Karpas-422 (cell line): Measurements from ENCODE around the gene INPP4A. TPM values are rescaled to one million over a fixed set of nuclear protein-coding genes. Genes with fewer than 3 reads are reported as not detected.

Experiments
- DNase-seq: peaks from one replicate; pipeline ENCODE4 v3.0.0-alpha.2; 2015
- H2AFZ ChIP-seq: fragments of 200-600 bp; sonication (generic); 2 replicates; pipeline ENCODE4 v1.6.1; 2014; ENCODE audit warnings: antibody characterized with exemption, low read length, mixed read lengths
- H3K27ac ChIP-seq: fragments of 200-600 bp; sonication (generic); 2 replicates; pipeline ENCODE4 v1.5.1; 2014; ENCODE audit warnings: mild to moderate bottlenecking, low read length, moderate library complexity
- H3K27me3 ChIP-seq: fragments of 200-600 bp; sonication (generic); 2 replicates; pipeline ENCODE4 v1.6.1; 2014; ENCODE audit warnings: low read length, mixed read lengths
- H3K36me3 ChIP-seq: fragments of 200-600 bp; sonication (generic); 2 replicates; pipeline ENCODE4 v1.6.1; 2014; ENCODE audit warnings: low read length, mixed read lengths; ENCODE audit not compliant: insufficient read depth
- H3K4me1 ChIP-seq: fragments of 200-600 bp; sonication (generic); 2 replicates; pipeline ENCODE4 v1.6.1; 2014; ENCODE audit warnings: mild to moderate bottlenecking, low read length, mixed read lengths
- H3K4me2 ChIP-seq: fragments of 200-600 bp; sonication (generic); 2 replicates; pipeline ENCODE4 v1.6.1; 2014; ENCODE audit warnings: low read length, low read depth, mild to moderate bottlenecking; ENCODE audit not compliant: poor library complexity, severe bottlenecking
- H3K4me3 ChIP-seq: fragments of 200-600 bp; sonication (generic); 2 replicates; pipeline ENCODE4 v1.5.1; 2014; ENCODE audit warnings: mild to moderate bottlenecking, antibody characterized with exemption, low read length, mixed read lengths
- H3K79me2 ChIP-seq: fragments of 200-600 bp; sonication (generic); 2 replicates; pipeline ENCODE4 v1.6.1; 2014; ENCODE audit warnings: mild to moderate bottlenecking, low read length, mixed read lengths
- H3K9ac ChIP-seq: fragments of 200-600 bp; sonication (generic); 2 replicates; pipeline ENCODE4 v1.6.0; 2014; ENCODE audit warnings: low read length
- H3K9me2 ChIP-seq: fragments of 200-600 bp; sonication (generic), shearing (Covaris generic); replicated peaks from 2 replicates; pipeline ENCODE4 v1.6.0; 2014; ENCODE audit warnings: mild to moderate bottlenecking, low read length, moderate library complexity; ENCODE audit not compliant: insufficient read depth
- H3K9me3 ChIP-seq: fragments of 300-700, 200-600 bp; sonication (generic); 2 replicates; pipeline ENCODE4 v1.6.1; 2014; ENCODE audit warnings: low read length, mixed read lengths
- H4K20me1 ChIP-seq: fragments of 200-600 bp; sonication (generic); 2 replicates; pipeline ENCODE4 v1.6.1; 2014; ENCODE audit warnings: mild to moderate bottlenecking, antibody characterized with exemption, low read length, low read depth; ENCODE audit not compliant: insufficient read depth
- total RNA-seq: library from RNA; depleted of rRNA; stranded (reverse); fragments of >200 nt; shearing (Covaris generic); gene quantifications from 2 replicates; pipeline ENCODE4 v1.2.3, GENCODE V29; 2014; ENCODE audit warnings: low replicate concordance

Gene INPP4A
- total RNA-seq, 1 experiment from 2014 or later = 5.3 TPM

DNA sequence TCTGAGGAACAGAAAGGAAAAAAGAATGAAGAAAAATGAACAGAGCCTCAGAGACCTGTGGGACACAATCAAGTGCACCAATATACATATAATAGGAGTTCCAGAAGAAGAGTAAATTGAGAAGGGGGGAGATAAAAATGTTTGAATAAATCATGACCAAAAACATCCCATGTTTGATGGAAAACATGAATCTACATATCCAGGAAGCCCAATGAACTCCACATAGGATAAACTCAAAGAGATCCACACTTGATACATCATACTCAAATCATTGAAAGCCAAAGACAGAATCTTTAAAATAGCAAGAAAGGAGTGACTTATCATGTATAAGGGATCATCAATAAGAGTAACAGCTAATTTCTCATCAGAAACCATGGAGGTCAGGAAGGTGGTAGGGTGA is 83.7 kb downstream of the INPP4A start:
- H3K4me3 ChIP-seq = no peak overlapping the region
- no peak overlapping the region for H3K9ac ChIP-seq
- H3K79me2 ChIP-seq = no peaks in the 10 kb centered on the region
- H3K9me3 ChIP-seq = no peaks in the 10 kb centered on the region
- H3K27ac ChIP-seq = no peak overlapping the region
- H4K20me1 ChIP-seq = no peaks in the 10 kb centered on the region
- H3K36me3 ChIP-seq = no peaks in the 10 kb centered on the region
- no peaks in the 10 kb centered on the region for H3K9me2 ChIP-seq
- no peak overlapping the region for H3K4me2 ChIP-seq
- no peaks in the 10 kb centered on the region for H3K27me3 ChIP-seq
- no peak overlapping the region for H2AFZ ChIP-seq
- no peaks in the 10 kb centered on the region for H3K4me1 ChIP-seq
- DNase-seq = no peak

DNA sequence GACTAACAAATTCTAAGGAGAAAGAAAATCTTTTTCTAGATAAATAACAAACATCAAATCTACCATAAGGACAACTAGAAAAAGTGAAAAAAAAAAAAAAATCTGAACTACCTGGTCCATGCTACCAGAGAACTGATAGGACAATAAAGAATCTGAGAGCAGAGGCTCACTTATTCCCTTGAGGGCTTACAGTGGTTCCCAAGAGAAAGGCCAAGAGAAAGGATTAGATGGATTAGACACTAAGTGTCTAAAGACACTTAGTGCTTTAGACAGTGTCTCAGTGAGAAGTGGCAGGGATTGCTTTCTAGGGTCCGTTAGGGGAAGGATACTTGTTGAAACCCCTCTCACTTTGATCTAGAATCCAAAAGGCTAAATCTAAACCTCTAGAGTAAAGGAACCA is 85.5 kb downstream of the INPP4A start:
- Histone ChIP-seq H3K36me3 (no peaks in the 10 kb centered on the region), H3K4me3 (no peak overlapping the region), H3K9me3 (no peaks in the 10 kb centered on the region), H3K4me1 (no peaks in the 10 kb centered on the region), H3K27ac (no peak overlapping the region), H2AFZ (no peak overlapping the region), H3K27me3 (no peaks in the 10 kb centered on the region), H3K79me2 (no peaks in the 10 kb centered on the region), H3K4me2 (no peak overlapping the region), H3K9me2 (no peaks in the 10 kb centered on the region), H4K20me1 (0 out of 2 replicates have a peak, but pooled peaks cover 3% of the 10 kb centered on the region), H3K9ac (no peak overlapping the region)
- no peak for DNase-seq

DNA sequence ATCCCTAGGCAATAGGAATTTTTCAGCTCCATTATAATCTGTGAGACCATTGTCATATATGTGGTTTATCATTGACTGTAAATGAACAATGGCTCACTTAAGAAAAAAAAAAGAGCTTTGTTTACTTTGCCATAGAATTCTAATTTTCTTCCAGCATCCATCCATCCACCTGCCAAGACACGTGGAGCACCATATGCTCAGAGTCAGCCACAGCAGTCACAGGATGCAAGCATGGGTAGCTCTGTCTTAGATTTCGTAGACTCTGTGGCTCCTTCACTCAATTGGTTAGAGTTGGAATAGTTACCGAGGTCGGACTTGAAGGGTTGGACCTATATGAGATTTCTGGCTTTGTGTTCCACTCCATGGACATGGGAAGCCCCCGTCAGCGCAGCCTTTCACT is 88.1 kb downstream of the INPP4A start:
- Histone ChIP-seq H3K36me3 (no peaks in the 10 kb centered on the region), H3K27me3 (no peaks in the 10 kb centered on the region), H3K27ac (no peak overlapping the region), H3K4me2 (no peak overlapping the region), H3K9me3 (no peaks in the 10 kb centered on the region), H3K4me3 (no peak overlapping the region), H3K79me2 (no peaks in the 10 kb centered on the region), H3K9me2 (no peaks in the 10 kb centered on the region), H3K4me1 (no peaks in the 10 kb centered on the region), H4K20me1 (0 out of 2 replicates have a peak, but pooled peaks cover 3% of the 10 kb centered on the region), H2AFZ (no peak overlapping the region), H3K9ac (no peak overlapping the region)
- DNase-seq = no peak

DNA sequence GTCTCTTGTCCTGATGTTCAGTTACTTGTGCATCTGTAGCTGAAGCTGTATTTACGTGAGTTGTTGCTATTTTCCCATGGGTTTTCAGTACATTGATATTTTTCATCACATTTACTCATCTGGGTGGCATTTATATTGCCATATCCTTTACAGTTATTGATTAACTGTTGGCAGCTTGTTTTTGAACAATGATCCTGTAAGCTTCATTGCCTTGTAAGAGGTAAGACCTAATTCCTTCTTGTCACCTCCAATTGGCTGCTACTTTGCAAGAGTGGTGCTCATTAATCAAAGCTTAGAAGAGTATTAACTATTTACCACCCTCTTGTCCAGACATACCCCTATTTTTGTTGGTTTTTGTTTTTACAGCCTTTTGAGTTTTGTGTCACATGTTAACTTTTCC is 88.9 kb downstream of the INPP4A start:
- H2AFZ ChIP-seq = no peak overlapping the region
- no peaks in the 10 kb centered on the region for H3K9me3 ChIP-seq
- no peak overlapping the region for H3K9ac ChIP-seq
- H3K27me3 ChIP-seq = no peaks in the 10 kb centered on the region
- DNase-seq = no peak
- H4K20me1 ChIP-seq = 0 out of 2 replicates have a peak, but pooled peaks cover 3% of the 10 kb centered on the region
- no peaks in the 10 kb centered on the region for H3K4me1 ChIP-seq
- H3K4me2 ChIP-seq = no peak overlapping the region
- H3K27ac ChIP-seq = no peak overlapping the region
- no peaks in the 10 kb centered on the region for H3K79me2 ChIP-seq
- no peaks in the 10 kb centered on the region for H3K36me3 ChIP-seq
- no peak overlapping the region for H3K4me3 ChIP-seq
- no peaks in the 10 kb centered on the region for H3K9me2 ChIP-seq

DNA sequence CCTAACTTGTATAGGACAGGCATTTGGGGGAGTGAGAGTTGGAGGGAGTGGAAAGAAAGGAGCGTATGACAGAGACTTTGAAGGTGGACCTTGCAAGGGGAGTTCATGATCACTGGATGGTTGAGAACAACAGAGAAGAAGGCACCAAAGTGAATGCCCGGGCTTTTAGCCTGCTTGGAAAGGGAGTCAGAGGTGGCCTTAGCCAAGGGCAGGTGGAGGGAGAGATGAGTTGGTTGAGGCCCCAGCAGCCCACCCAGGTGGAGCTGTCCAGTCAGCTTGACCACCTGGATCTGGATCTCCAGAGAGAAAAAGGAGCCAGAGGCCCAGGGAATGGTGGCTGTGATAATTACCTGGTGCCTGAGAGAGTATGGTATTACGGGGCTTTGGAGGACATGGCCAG is 90.1 kb downstream of the INPP4A start:
- DNase-seq = no peak
- H3K27me3 ChIP-seq = no peaks in the 10 kb centered on the region
- H3K9ac ChIP-seq = no peak overlapping the region
- H3K27ac ChIP-seq = no peak overlapping the region
- H3K9me2 ChIP-seq = no peaks in the 10 kb centered on the region
- no peak overlapping the region for H3K4me3 ChIP-seq
- no peaks in the 10 kb centered on the region for H3K79me2 ChIP-seq
- no peaks in the 10 kb centered on the region for H3K4me1 ChIP-seq
- H3K4me2 ChIP-seq = no peak overlapping the region
- no peaks in the 10 kb centered on the region for H3K36me3 ChIP-seq
- H4K20me1 ChIP-seq = 0 out of 2 replicates have a peak, but pooled peaks cover 3% of the 10 kb centered on the region
- H2AFZ ChIP-seq = no peak overlapping the region
- no peaks in the 10 kb centered on the region for H3K9me3 ChIP-seq

DNA sequence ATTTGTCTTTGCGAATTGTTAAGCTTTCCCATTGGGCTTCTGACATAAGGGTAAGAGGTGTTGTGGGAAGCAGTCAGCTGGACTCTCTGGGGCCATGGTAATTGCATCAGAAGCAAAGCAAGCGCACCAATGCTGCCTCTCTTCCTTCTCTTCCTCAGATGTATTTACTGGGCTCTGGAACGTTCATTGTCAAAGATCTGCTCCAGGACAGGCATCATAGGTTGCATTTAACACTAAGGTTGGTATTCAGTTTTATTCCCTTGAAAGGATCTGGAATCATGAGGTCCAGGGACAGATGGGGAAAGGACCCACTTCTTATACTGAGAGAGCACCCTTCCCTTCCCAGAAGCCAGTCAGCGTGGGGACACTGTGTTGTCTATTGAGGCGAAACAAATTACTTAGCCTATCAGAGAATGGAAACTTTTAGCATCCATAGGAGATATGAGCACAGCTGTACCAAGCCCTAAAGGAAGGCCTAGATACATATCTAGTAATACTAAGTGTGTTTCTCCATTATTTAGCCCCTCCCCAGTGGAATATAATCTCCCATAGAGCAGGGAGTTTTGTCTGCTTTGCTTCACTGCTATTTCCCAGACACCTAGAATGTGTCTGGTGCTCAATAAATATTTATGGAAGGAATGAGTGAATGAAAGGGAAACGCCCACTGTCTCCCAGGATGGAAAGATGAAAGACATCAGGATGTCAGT is 91.5 kb downstream of the INPP4A start:
- no peak for DNase-seq
- no peaks in the 10 kb centered on the region for H3K36me3 ChIP-seq
- H4K20me1 ChIP-seq = 0 out of 2 replicates have a peak, but pooled peaks cover 3% of the 10 kb centered on the region
- no peak overlapping the region for H3K4me2 ChIP-seq
- H3K27me3 ChIP-seq = no peaks in the 10 kb centered on the region
- H3K4me1 ChIP-seq = no peaks in the 10 kb centered on the region
- no peak overlapping the region for H3K9ac ChIP-seq
- no peak overlapping the region for H2AFZ ChIP-seq
- no peak overlapping the region for H3K4me3 ChIP-seq
- no peaks in the 10 kb centered on the region for H3K9me3 ChIP-seq
- H3K27ac ChIP-seq = no peak overlapping the region
- H3K79me2 ChIP-seq = no peaks in the 10 kb centered on the region
- H3K9me2 ChIP-seq = no peaks in the 10 kb centered on the region

DNA sequence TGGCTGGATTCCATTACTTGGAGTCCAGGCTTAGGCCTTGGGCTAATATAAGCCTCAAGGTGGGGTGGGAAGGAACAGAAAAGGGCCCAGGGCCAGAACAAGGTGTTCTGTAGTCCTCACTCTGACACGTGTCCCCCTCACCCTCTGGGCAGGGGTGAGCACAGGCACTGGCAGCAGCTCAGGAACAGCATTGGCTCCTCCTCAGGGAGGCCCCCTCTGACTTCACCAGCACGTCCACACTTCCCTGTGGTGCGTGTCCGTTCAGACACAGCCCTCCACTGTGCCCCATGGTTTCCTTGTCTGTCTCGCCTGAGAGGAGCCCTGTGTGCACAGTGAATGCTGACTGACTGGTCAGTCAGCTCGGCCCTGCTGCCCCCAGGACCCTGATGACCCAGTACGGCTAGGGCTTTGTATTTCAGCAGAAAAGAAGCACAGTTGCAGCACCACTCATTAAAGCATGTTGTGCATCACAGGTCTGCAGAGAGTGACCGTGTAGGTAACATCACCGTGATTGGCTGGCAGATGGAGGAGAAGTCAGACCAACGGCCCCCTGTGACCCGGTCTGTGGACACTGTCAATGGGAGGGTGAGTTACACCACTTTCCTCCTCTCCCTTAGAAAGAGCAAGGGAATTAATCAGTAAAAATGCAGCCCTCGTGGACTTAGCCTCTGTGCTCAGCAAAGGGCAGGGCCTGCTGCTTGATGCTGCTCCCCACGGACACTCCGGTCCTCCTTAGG is 92.9 kb downstream of the INPP4A start:
- no peaks in the 10 kb centered on the region for H3K4me1 ChIP-seq
- H3K9me2 ChIP-seq = no peaks in the 10 kb centered on the region
- H3K4me2 ChIP-seq = no peak overlapping the region
- H4K20me1 ChIP-seq = 0 out of 2 replicates have a peak, but pooled peaks cover 3% of the 10 kb centered on the region
- H2AFZ ChIP-seq = no peak overlapping the region
- H3K27ac ChIP-seq = no peak overlapping the region
- H3K36me3 ChIP-seq = no peaks in the 10 kb centered on the region
- no peaks in the 10 kb centered on the region for H3K9me3 ChIP-seq
- no peaks in the 10 kb centered on the region for H3K27me3 ChIP-seq
- DNase-seq = no peak
- no peaks in the 10 kb centered on the region for H3K79me2 ChIP-seq
- H3K9ac ChIP-seq = no peak overlapping the region
- H3K4me3 ChIP-seq = no peak overlapping the region

DNA sequence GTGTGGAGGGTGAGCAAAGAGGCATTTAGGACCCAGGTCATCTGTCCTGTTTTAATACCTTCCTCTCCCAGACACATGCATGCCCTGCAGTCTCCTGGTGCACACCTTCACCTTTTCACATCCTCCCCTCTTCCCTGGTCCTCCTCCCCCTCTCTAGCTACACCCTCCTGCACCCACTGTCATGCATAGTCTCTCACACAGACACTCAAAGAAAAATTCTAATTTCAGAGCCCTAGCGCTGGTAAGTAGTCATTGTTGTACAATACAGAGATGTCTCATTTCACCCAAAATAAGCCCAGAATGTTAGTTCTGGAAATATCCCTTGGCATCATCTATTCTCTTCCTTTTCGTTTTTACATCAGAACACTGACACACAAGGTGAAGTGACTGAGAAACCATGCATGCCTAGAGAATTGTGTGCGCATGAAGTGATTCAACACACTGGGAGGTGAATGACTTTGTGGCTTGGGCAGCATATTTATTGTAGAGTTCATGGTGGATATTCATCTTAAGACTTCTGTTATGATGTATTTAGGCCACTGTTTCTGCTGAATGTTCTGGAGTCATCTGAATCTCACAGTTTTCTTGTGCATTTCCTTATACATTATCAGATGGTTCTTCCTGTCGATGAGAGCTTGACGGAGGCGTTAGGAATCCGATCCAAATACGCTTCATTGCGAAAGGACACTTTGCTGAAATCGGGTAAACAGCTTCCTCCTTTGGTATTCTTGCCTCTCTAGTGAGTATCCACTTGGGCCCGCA is 93.8 kb downstream of the INPP4A start:
- H2AFZ ChIP-seq = no peak overlapping the region
- DNase-seq = no peak
- H3K4me1 ChIP-seq = no peaks in the 10 kb centered on the region
- H3K79me2 ChIP-seq = no peaks in the 10 kb centered on the region
- no peaks in the 10 kb centered on the region for H3K9me2 ChIP-seq
- H3K27ac ChIP-seq = no peak overlapping the region
- H3K27me3 ChIP-seq = no peaks in the 10 kb centered on the region
- H3K9me3 ChIP-seq = no peaks in the 10 kb centered on the region
- H3K4me2 ChIP-seq = no peak overlapping the region
- H3K36me3 ChIP-seq = no peaks in the 10 kb centered on the region
- no peak overlapping the region for H3K4me3 ChIP-seq
- no peak overlapping the region for H3K9ac ChIP-seq
- H4K20me1 ChIP-seq = 0 out of 2 replicates have a peak, but pooled peaks cover 3% of the 10 kb centered on the region
